Heart right ventricle (tissue), 16 donors: ENCODE measurements around the gene LELP1. TPM values are rescaled to one million over a fixed set of nuclear protein-coding genes. Genes with fewer than 3 reads are reported as not detected.

Source experiments
- ATAC-seq, 8 donors: fragments of 200-7000 bp; cut with Tn5 transposase; one replicate each; pipeline ENCODE4 v1.9.1; 2020; ENCODE audit warnings: mild to moderate bottlenecking in 8 of 8, moderate library complexity in 8 of 8, moderate number of reproducible peaks in 1 of 8
- DNase-seq, 2 donors: peaks; one replicate each; pipeline ENCODE4 v3.0.0-alpha.2; 2020
- H3K27ac ChIP-seq, 10 donors: fragments of 200-600 bp; sonication (generic) in 2 of 10; one replicate each; pipeline versions ENCODE4 v1.5.0 to v1.8.0; 2020 to 2022; ENCODE audit warnings: mild to moderate bottlenecking in 3 of 10
- H3K27me3 ChIP-seq, 7 donors: fragments of 200-600 bp; one replicate each; pipeline ENCODE4 v1.8.0; 2021 to 2022; ENCODE audit warnings: mild to moderate bottlenecking in 2 of 7
- H3K36me3 ChIP-seq, 9 donors: fragments of 200-600 bp; sonication (generic) in 1 of 9; one replicate each; pipeline versions ENCODE4 v1.5.0 to v1.8.0; 2020 to 2022; ENCODE audit warnings: mild to moderate bottlenecking in 2 of 9
- H3K4me1 ChIP-seq, 9 donors: fragments of 200-600 bp; sonication (generic) in 1 of 9; one replicate each; pipeline versions ENCODE4 v1.5.0 to v1.8.0; 2020 to 2022; ENCODE audit warnings: mild to moderate bottlenecking in 4 of 9
- H3K4me3 ChIP-seq, 10 donors: fragments of 200-600 bp; sonication (generic) in 2 of 10; one replicate each; pipeline versions ENCODE4 v1.5.0 to v1.8.0; 2020 to 2022; ENCODE audit warnings: mild to moderate bottlenecking in 7 of 10, moderate library complexity in 2 of 10
- H3K9me3 ChIP-seq, 11 donors: fragments of 200-600 bp in 10 of 11; sonication (generic) in 2 of 11; one replicate each; pipeline versions ENCODE4 v1.5.0 to v1.8.0; 2013 to 2022; ENCODE audit warnings: mild to moderate bottlenecking in 2 of 11, control low read depth in 1 of 11, moderate library complexity in 1 of 11
- WGBS, 2 donors: extraction: QIAGEN DNeasy Blood & Tissue Kit; methylation state at CpG; one replicate each; pipeline ENCODE4 v1.1.7; 2013; ENCODE audit warnings: inconsistent platforms in 1 of 2; 5-methylcytosine and 5-hydroxymethylcytosine counted together
- intact Hi-C, 10 donors: fragments of 100-400 bp; cut with DNase I; formaldehyde crosslinking; loops; one replicate each; pipeline versions ENCODE4 v1.11.1 to v1.14.2; 2022
- polyA plus RNA-seq, 2 donors: library from polyadenylated mRNA; stranded (reverse); fragments of 200-250 nt; gene quantifications; one replicate each; pipeline ENCODE4 v1.2.3, GENCODE V29; 2013
- total RNA-seq, 10 donors: library from RNA; stranded (reverse); fragmentation: NEBNext Ultra II Directional in 3 of 10; extraction: Animal tissue kit (Norgen Biotek cat#: 25700) in 3 of 10; gene quantifications; one replicate each; pipeline versions ENCODE4 v1.2.1 to v1.2.4, GENCODE V29; 2021 to 2023
- TF ChIP-seq, protein P1 (sequence below), 9 donors: fragments of 200-600 bp; sonication (generic) in 2 of 9; IDR thresholded peaks; one replicate each; pipeline versions ENCODE4 v1.5.0 to v1.8.0; 2021 to 2022; ENCODE audit warnings: antibody characterized with exemption in 9 of 9, mild to moderate bottlenecking in 5 of 9, moderate library complexity in 1 of 9
- donor health status: Arrhythmogenic right ventricular cardiomyopathy.
- donor health status: ischemic (EF 13 %, LVEDD 7.1; RV severe dilation, severe dysfunction).
- donor health status: healthy with polysubstance abuse.
- donor health status: DM: no; HTN: yes; CAD: no.
- donor health status: DM: no; HTN: no; CAD: no.
- donor health status: ischemic (EF 25% LVEDD 6.9; RV normal size, moderate dysfunction).
- donor health status: ischemic (EF 25% LVEDD 5.7; RV mildly dilated, moderate dysfunction).
- donor health status: healthy.
- donor health status: DM: yes; HTN: yes; CAD: no.
- donor health status: Ischemic cardiomyopathy.
- donor health status: ischemic (EF 35%, LVEDD 5.7; RV mildly dilated, moderate dysfunction).
- donor health status: nonischemic (EF 11% LVEDD 7.7; RV severe dilation, severe dysfunction).
- donor health status: DM: yes; HTN: yes; CAD: no.
- donor health status: PGD.
- donor health status: ischemic (EF 29% LVEDD 5.4; RV normal size, mild dysfunction).
- donor health status: nonischemic (EF 23%, LVEDD 6.1; RV moderate dilation, normal function).

Gene LELP1
- total and polyA plus RNA-seq, 12 donors = not detected

DNA sequence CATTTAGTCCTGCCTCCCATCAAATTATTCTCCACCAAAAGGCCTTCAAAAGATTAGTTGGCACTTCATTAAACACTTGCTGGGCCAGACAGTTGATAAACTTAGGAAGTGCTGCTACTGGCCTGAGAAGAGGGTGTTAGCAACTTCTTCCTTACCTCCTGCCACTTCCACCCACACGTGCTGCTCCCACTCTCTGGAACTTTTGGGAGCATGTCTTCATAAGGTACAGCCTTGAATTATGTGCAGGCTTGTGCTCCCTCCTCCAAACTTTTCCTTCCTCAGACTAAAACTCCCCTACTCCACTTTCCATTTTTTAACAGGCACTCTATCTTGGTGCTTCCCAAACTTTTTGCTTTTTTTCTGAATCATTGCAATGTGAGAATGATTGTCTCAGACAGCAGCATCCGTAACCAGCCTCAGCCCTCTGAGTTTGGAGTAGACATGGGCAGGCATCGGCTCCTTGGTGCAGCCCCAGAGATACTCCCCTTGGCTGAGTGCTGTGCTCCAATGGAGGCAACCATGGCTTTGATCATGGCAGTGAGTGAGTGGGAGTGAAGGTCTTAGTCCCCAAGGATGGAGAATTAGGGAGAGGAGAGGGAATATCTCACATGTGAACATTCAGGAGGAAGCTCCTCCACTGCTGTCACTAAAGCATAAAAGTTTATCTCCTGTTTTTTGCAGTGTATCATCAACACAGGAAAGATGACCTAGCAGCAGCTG is 8.7 kb upstream of the LELP1 start:
- intact Hi-C loops = no loop called here
- no peak for ATAC-seq
- Histone ChIP-seq H3K36me3 (no peaks in the 10 kb centered on the region), H3K27me3 (peaks cover 0 to 57% (median 11%) of the 10 kb centered on the region in 7 donors), H3K4me3 (no peak overlapping the region), H3K4me1 (no peaks in the 10 kb centered on the region), H3K27ac (no peak overlapping the region), H3K9me3 (no peaks in the 10 kb centered on the region)
- TF ChIP-seq, protein P1, sequence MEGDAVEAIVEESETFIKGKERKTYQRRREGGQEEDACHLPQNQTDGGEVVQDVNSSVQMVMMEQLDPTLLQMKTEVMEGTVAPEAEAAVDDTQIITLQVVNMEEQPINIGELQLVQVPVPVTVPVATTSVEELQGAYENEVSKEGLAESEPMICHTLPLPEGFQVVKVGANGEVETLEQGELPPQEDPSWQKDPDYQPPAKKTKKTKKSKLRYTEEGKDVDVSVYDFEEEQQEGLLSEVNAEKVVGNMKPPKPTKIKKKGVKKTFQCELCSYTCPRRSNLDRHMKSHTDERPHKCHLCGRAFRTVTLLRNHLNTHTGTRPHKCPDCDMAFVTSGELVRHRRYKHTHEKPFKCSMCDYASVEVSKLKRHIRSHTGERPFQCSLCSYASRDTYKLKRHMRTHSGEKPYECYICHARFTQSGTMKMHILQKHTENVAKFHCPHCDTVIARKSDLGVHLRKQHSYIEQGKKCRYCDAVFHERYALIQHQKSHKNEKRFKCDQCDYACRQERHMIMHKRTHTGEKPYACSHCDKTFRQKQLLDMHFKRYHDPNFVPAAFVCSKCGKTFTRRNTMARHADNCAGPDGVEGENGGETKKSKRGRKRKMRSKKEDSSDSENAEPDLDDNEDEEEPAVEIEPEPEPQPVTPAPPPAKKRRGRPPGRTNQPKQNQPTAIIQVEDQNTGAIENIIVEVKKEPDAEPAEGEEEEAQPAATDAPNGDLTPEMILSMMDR (IDR thresholded peaks at IDR 0.05) = no peak
- WGBS, 2 donors = 44 to 47% methylated on average over 3 of the region's 3 CpGs
- no peak for DNase-seq

DNA sequence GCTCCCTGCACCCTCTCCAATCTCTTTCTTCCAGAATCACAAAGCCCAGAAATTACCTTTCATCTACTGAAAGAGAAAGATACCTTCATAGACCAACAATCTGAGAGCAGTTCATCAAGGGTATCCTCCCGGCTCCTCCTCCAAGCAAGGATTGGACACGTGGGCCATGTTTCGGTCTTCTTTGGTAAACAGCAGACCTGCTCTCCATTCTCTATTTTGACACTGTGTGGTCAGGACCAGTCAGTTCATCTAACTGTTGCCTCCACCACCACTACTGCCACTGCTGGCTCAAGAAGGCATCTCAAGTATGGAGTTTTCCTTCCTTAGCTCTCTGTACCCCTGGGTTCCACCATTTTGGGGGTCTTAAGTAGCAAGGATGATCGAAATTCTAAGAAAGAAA is 8.0 kb upstream of the LELP1 start:
- TF ChIP-seq, protein P1 (IDR thresholded peaks at IDR 0.05) = no peak
- no peak overlapping the region for H3K4me3 ChIP-seq
- no peaks in the 10 kb centered on the region for H3K9me3 ChIP-seq
- no peaks in the 10 kb centered on the region for H3K36me3 ChIP-seq
- ATAC-seq (no peak), DNase-seq (no peak)
- no peaks in the 10 kb centered on the region for H3K4me1 ChIP-seq
- intact Hi-C loops = no loop called here
- peaks cover 0 to 57% (median 9%) of the 10 kb centered on the region in 7 donors for H3K27me3 ChIP-seq
- H3K27ac ChIP-seq = no peak overlapping the region
- 79% methylated on average over 4 of the region's 4 CpGs for WGBS, 2 donors

DNA sequence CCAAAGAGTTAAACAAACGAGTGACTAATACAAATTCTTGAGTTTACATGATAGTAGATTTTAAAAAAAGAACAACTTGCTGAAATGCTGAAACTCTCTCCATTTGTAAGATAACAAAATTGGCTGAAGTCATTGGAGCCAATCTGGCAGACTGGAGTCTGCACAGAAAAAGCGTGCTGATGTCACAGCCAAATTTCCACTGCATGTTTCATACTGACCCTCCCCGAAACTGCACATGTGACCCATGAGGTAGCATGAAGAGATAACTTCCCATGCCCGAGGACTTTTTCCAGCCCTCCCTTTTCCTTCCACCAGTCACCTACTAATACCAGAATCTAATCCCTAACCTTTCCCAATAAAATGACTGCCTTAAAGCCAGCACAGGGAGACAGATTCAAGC is 1.2 kb upstream of the LELP1 start:
- TF ChIP-seq, protein P1 (IDR thresholded peaks at IDR 0.05) = no peak
- H3K4me3 ChIP-seq = no peak overlapping the region
- H3K9me3 ChIP-seq = no peaks in the 10 kb centered on the region
- ATAC-seq (no peak), DNase-seq (no peak)
- intact Hi-C loops = no loop called here
- H3K27me3 ChIP-seq = peaks cover 0 to 36% (median 7%) of the 10 kb centered on the region in 7 donors
- no peaks in the 10 kb centered on the region for H3K36me3 ChIP-seq
- no peaks in the 10 kb centered on the region for H3K4me1 ChIP-seq
- 48 to 55% methylated on average over 4 of the region's 4 CpGs for WGBS, 2 donors
- H3K27ac ChIP-seq = no peak overlapping the region

DNA sequence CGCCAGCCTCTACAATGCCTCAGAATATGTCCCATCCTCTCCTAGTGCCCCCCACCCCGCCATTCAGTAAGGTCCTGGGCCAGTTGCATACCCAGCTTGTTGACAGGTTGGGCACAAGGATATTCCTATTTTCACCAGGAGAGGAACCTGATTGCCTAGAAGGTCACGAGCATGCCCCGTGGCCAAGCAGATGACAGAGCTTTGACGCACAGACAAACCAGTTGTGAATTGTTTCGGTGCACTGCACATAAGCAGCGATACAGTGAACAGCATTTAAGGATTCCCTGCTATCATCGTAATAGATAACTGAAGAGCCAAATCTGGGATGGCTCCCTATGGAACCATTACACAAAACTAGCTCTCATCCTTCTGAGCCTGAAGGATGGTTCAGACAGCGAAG is 3.4 kb downstream of the LELP1 start:
- no peak overlapping the region for H3K27ac ChIP-seq
- ATAC-seq (no peak), DNase-seq (no peak)
- TF ChIP-seq, protein P1 (IDR thresholded peaks at IDR 0.05) = no peak
- no peaks in the 10 kb centered on the region for H3K4me1 ChIP-seq
- no peak overlapping the region for H3K4me3 ChIP-seq
- intact Hi-C loops = no loop called here
- no peaks in the 10 kb centered on the region for H3K36me3 ChIP-seq
- H3K9me3 ChIP-seq = no peaks in the 10 kb centered on the region
- 81% methylated on average over 9 of the region's 9 CpGs for WGBS, 2 donors
- H3K27me3 ChIP-seq = peaks cover 0 to 40% (median 15%) of the 10 kb centered on the region in 7 donors
